HG02759 (cell line): Measurements from ENCODE around the gene PHC2.
"Not testable (repeated sequence)": the region's sequence is repeated elsewhere in the genome, so short reads cannot be mapped to it uniquely, and the experiment has no call there.

Experiments
- ATAC-seq: cut with Tn5 transposase; IDR thresholded peaks from one replicate; pipeline ENCODE4 v1.9.1; 2021; ENCODE audit warnings: mild to moderate bottlenecking, moderate library complexity; ENCODE audit not compliant: unreplicated experiment

Gene PHC2

DNA sequence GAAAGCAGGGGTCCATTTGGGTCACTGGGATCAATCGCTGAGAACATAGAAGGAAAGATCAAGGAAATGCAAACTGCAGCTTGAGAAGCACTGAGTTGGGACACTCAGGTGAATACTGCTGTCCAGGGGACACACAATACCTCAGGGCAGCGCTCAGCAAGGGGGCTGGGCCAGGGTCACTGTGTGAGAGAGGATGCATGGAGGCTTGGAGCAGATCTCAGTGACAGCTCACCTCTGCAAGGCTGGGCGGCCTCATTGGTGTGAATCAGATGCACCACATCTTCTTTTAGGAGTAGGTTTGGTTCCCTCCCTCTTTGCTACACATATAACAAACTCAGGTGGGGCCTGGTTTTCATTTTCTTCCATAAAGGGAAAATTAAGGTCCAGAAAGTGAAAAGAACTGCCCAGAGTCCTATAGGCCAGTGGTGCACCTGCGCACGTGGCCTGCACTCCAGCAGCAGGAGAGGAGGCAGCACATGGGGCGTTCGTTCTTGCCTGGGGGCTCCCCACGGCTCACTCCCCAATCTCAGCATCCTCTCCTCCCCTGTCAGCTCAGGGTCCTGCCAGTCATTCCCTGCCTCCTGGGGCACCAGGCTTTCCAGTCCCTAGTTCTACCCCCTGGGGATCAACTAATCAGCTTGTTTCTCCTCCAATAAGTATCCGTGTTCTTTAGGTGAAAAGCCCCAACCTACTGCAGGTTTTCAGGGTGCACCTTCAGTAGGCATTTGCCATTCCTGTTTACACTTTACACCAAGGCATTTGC lies 111.5 kb downstream of the PHC2 start:
- no peak for ATAC-seq

DNA sequence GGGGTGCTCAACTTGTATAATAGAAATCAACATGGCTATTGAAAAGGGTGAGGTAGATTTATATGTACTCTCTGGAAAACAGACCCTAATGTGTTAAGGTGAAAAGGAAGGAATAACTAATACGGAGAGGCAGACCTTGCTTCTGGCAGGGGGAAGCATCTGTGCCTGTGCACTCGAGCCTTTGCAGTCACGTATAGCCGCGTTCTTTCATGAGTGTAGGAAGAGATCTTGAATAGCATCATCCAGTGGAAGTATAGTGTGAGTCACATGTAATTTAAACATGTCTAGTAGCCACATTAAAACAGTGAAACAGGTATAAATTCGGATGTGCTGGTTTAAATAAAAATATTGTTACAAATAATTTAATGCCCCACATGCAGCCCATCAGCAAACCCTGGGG lies 112.9 kb downstream of the PHC2 start:
- no peak for ATAC-seq

DNA sequence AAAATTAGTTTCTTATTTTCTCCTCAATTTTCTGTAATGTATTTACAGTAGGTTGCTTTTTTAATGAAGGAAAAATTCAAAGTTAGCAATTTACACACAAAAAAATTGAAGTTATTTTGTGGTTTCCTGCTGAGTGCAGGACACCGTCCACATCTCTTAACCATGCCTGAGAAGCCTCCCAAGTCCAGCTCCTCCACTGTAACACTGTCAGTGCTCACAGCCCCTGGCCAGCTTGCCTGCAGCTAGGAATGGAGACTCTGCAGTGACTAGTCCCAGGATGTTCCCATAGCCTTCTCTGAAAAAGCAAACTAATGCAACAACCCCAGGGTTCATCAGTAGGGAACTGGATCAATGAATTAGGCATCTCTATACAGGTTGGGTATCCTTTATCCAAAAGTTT lies 113.5 kb downstream of the PHC2 start:
- no peak for ATAC-seq

DNA sequence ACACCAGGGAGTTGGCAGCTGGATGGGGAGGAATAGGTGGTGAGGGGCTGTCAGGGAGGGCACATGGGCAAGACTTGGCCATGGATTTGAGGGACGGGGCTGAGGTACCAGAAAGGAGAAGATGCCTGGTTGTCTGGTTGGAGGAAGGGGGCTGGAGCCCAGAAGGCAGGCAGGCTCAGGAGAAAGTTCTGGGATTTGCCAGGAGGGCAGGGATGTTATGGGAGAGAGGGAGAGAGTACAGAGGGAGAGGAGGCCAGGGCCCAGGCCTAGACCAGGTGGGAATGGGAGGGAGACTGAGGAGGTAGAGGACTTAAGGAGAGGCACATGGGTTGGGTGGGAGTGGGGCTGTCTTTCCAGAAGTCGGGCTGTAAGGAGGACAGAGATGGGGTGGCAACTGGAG lies 114.3 kb downstream of the PHC2 start:
- ATAC-seq = no peak

DNA sequence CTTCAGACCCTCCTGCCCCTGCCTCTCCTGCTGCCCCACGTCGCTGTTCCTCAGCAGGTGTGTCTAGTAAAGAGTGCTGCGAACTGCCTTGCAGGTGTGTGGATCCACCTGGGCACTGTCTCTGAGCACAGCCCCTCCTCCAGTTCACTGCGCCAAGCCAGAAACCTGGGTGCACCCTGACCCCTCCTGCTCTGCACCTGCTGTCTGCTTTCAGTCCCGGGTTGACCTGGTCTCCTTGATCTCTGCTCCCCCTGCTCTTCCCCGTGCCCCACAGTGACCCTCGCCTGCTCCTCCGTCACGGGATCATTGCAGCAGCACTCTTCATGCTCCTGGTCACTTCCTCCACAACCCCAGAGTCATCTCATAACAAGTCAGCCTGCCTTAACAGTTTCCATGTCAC lies 116.5 kb downstream of the PHC2 start:
- ATAC-seq = no peak

DNA sequence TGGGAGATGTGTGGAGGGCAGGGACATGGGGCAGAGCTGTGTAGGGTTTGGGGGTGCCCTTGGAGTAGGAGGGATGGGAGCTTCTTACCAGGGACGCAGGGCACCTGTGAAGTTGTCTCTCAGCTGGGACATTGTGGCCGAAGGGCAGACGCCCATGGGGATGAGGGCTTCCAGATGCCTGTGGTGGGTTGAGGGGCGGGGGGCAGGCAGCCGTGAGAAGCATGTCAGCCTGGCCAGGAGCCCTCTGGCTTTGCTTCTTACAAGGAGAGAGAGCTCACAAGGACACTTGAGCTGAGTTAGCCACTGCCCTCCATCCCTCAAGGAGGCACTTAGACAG lies 118.5 kb downstream of the PHC2 start:
- ATAC-seq = no peak

DNA sequence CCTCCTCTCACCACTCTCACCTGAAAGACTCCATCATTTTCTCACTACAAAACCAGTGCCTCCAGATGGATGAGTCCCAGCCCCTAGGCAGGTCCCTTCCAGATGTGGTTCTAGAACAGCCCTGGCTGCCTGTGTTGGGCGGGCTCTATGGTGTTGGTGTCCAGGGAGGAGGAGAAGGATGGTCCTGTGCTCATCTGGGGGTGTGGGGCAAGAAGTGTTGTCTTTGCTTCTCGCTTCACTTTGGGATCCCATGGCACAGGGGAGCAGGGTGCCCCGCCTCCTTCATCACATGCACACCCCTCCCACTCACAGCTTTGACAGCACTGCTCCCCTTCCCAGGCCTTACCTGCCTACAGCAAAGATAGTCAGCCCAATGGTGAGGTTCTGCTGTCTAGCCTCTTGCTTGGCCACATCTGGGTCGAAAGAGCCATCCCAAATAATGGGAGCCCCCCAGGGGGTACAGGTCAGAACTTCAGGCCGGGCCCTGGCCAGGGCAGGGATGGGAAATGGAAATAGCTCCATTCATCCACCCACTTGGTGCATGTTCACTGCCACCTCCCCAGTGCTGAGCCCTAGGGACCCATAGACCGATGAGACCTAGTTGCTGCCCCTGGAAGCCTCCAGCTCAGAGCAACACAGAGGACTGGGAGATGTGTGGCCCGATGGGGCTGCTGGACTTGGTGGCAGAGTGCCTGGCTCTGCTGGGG lies 119.0 kb downstream of the PHC2 start:
- ATAC-seq = no peak

DNA sequence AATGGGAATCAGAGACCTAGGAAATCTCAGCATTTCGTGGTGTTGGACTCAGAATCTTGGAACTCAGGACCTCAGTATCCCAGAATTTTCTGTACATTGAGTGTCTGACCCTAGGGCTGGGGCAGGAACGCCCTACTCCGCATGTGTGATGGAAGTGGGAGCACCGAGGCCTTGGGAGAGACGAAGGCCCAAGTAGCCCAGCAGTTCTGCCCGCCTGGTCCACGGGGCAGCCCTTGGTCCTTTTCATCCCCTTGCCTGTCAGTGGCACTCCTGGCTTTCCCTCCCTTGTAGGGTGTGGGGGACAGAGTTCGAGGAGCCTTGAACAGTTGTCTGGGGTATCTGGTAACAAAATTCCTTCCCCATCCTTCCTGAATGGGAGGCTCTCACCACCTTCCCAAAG lies 120.2 kb downstream of the PHC2 start:
- ATAC-seq = no peak

DNA sequence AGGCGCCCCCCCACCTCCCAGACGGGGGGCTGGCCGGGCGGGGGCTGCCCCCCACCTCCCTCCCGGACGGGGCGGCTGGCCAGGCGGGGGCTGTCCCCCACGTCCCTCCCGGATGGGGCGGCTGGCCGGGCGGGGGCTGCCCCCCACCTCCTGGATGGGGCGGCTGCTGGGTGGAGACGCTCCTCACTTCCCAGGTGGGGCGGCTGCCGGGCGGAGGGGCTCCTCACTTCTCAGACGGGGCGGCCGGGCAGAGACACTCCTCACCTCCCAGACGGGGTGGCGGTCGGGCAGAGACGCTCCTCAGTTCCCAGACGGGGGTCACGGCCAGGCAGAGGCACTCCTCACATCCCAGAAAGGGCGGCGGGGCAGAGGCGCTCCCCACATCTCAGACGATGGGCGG lies 121.5 kb downstream of the PHC2 start:
- not testable (repeated sequence) for ATAC-seq

DNA sequence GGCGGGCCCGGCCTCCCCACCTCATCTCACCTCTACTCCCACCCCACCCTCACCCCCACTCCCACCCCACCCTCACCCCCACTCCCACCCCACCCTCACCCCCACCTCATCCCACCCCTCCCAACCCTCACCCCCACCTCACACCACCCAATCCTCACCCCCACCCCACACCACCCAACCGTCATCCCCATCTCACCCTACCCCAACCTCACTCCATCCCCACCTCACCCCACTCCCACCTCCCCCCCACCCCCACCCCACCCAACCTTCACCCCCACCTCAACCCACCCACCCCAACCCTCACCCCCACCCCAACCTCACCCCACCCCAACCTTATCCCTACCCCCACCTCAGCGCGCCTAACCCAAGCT lies 123.4 kb downstream of the PHC2 start:
- ATAC-seq = no peak

DNA sequence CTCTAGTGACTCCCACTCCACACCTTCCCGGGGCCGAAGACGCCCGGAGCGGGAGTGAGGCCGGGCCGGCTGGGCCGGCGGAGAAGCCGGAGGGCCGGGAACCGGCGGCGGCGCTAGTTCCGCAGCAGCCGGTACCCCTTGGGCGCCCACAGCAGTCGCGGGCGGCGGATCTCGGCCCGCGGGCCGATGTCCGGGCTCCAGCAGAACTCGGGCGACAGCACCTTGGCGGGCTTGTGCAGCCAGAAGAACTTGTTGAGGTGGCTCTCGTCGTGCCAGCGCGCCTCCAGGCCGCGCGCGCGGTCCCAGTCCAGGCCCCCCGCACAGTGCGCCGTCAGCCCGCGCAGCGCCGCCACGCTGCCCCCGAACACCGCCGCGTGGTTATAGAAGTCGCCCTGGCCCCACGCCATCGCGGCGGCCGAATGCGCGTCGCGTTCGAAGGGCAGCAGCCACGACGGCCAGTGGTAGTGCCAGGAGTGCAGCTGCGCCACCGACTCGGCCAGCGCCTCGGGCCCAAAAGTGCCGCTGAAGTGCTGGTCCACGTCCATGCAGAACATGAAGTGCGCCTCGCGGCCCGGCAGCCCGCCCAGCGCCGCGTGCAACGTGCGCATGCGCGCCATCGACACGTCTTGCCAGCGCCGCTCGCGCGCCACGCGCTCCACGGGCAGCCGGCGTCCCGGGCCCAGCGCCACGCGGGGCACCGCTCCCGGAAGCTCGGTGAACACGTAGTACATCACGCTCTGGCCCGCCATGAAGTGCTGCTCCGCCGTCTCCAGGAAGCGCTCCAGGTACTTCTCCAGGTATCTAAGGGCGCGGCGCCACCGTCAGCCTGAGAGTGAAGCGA lies 124.0 kb downstream of the PHC2 start:
- ATAC-seq = no peak

DNA sequence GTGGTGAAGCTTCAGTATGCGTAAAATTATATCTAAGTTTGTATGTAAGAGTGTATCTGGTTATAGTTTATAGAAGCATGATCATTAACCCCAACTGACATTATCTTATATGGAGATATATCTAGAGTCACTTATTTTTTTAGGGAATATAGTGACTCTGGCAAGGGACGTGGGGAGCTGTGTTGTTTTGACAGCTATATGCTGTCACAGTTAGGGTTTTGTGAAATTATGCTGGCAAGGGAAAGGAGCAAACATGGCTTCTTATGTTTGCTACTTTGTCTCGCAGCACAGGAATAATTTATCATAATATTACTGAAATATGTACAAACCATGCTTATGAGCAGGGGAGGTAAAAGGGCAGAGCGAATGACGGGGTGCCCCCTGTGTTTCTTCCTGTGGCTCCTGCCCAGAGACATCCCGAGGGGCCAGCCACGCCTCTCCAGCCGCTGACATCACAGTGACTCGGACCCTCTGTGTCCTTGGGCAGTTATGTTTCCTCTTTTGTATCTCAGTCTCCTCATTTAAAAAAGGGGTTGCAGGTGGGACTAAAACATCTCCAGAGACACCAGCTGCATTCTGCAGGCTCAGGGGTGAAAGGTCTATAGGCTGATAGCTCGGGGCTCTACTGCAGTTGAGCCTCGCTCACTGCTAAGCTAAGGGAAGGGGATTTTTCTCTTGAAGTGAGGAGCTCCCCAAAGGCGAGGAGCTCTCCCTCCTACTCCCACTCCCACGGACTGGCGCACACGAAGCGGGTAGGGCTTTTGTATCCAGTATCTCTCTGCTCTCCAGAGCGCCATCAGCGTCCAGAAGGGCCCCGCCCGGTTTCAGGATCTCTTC lies 124.9 kb downstream of the PHC2 start:
- no peak for ATAC-seq

DNA sequence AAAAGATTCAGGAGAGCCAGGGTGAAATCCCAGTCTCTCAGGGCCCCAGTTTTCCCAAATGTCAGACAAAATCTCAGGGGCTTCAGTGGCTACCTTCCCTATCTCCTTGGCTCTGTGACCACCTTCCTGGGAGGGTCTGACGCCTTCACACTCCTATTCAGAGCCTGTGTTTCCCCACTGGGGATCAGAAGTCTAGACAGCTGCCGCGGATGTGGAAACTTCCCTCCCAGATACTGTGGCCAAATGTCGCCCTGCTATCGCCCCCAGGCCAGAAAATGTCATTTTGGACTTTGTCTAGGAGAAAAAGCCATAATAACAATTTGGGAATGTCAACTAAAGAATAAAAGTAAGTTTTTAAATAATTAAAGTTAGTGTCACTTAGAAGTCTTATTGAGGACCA lies 125.9 kb downstream of the PHC2 start:
- ATAC-seq = no peak

DNA sequence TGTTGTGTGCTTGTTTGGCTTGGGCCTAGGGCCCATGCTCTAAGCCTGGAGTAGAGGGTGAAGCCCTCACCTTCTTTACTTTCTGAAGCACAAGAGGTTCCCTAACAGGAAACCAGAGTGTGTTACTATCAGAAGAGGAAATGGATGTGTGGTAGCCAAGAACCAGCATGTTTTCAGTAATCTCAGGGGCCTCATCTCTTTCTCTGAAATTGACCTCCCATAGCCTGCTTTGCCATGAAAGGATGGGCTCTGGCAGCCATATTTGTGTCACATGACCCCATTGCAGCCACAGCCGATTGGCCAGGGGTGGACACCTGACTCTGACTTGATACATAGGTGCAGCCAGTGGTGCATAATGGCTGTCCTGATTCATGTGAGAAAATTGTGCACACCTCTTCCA lies 128.6 kb downstream of the PHC2 start:
- ATAC-seq = no peak

DNA sequence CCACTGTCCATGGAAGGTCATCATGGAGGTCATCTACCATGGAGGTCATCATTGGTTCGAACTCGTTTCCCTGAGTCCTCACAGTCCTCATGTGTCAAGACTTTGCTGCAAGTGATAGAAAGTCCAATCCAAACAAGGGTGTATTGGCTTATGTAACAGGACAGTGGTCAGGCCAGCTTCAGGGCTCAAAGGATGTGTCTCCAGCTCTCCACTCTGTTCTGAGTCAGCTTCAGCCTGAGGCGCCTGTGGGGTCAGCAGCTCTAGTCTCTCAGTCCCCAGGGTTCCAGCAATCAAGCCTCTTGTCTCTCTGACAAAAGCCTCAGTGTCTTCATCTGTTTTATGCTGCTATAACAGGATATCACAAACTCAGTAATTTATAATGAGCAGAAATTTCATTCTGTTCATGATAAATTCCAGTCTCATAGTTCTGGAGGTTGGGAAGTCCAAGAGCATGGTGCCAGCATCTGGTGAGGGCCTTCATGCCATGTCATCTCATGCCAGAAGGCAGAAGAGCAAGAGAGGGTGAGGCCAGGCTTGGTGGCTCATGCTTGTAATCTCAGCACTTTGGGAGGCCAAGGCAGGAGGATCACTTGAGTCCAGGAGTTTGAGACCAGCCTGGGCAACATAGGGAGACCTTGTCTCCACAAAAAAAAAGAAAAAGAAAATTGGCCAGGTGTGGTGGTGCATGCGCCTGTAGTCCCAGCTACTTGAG lies 129.5 kb downstream of the PHC2 start:
- no peak for ATAC-seq

DNA sequence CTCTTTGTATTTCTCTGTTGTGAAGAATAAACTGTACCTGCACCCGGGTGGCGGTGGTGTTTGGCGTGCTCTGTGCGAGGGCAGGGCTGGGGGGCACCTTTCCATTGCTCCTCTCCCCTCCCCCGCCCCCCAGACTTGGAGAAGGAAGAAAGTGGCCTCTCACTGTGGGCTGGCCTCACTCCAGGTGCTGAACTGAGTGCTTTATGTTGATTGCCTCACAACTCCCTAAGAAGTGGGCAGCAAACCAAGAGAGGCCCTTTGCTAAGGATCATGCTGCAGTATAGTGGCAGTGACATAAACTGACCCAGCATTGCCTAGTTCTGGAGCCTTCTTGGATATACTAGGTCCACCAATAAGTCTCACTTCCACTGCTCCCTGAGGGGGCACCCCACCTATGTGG lies 130.2 kb downstream of the PHC2 start:
- ATAC-seq = no peak

DNA sequence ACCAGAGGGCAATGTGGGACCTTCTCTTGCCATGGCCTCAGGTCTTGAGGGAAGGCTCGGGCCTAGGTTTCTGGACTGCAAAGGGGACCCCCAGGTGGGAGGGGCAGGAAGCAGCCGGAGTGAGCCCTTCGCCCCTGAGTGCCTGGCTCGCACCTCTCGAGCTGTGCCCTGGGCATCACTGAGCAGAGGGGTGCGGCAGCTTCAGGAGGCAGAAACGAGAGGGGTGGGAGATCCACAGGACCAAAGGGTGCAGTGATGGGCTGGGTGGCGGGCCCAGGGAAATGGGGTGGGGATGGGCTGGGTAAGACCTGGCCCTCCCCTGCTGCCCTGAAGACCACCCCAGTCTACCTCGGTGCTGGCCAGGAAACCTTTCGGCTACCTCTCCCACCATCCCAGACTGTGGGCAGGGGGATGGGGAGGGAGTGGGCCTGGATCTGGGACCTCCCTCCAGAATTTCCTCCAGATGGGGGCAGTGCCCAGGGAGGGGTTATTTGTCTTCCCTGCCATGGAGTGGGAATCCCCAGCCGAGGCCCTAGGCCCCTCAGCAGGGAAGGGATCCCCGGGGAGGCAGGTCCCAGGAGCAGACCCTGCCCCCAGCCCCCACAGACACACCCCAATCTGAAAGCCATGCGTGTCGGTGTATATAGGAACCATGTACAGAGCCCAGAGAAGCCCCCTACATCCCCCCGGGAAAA lies 131.3 kb downstream of the PHC2 start:
- no peak for ATAC-seq

DNA sequence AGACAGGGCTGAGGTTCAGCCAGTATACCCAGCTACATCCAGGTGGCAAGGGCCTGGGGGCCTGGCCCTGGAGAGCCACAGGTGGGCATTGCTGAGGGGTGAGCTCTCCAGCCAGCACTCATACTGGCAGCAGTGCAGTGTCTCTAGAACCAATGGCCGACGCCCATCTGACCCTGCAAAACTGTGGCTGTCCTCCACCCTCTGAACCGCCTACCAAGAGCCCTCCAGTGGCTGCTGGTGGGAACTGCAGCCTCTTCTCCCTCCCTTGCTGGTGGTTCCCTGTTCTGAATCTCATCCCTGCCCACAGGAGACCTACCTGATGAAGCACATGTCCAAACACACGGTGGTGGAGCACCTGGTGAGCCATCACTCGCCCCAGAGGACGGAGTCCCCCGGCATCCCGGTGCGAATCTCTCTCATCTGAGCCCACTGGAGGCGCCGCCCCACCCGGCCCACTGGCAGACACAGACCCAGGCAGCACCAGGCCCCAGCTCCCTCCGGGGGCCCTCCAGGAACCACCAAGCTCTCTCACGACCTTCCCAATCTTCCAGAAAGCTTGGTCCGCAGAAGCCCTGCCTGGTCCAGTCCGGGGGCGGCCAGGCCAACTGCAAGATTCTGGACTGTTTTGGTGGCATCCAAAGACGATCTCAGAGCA lies 132.1 kb downstream of the PHC2 start:
- ATAC-seq = no peak

DNA sequence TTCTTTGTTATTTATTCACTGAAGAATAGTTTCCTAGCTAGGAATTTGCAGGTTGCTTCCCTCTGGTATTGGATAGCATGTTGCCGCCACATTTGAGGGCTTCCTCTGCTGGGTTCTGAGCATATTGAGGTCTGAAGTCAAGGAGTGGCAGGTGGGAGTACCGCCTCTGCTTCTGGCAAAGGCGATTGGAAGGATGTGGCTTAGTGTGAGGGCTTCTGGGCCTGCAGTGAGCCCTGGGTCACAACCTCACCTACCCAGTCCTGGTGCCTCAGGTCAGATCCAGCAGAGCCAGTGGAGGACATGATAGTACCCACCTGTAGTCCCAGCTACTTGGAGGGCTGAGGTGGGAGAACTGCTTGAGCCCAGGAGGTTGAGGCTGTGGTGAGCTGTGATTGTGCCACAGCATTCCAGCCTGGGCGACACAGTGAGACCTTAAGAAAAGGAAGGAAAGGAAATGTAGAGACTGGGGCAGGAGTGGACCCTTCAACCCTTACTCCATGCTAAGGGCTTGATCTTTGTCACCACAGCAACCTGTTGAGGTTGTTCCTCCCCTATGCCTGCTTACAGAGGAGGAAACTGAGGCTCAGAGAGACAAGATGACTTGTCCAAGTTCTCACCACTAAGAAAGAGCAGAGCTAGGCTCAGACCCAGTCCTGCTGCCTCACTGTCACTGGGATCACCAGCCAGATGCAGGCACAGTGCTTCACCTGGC lies 132.8 kb downstream of the PHC2 start:
- no peak for ATAC-seq
